MM.1S (cell line): Measurements from ENCODE around the gene RNF220.

Source experiments
- DNase-seq: peaks from one replicate; pipeline ENCODE4 v3.0.0-alpha.2; 2015
- H2AFZ ChIP-seq: fragments of 300-600 bp; sonication (generic); 2 replicates; pipeline ENCODE4 v1.6.0; 2016; ENCODE audit warnings: antibody characterized with exemption, low read length
- H3F3A ChIP-seq: fragments of 300-600 bp; sonication (generic); 2 replicates; pipeline ENCODE4 v1.6.1; 2016; ENCODE audit warnings: mild to moderate bottlenecking, antibody characterized with exemption, low read length, moderate library complexity, mixed read lengths; ENCODE audit not compliant: insufficient read depth
- H3K27ac ChIP-seq: fragments of 300-600 bp; sonication (generic); 2 replicates; pipeline ENCODE4 v1.5.1; 2016; ENCODE audit warnings: mild to moderate bottlenecking, low read length
- H3K27me3 ChIP-seq: fragments of 300-600 bp; sonication (generic); replicated peaks from 2 replicates; pipeline ENCODE4 v1.6.0; 2016; ENCODE audit warnings: low read length; ENCODE audit not compliant: insufficient read depth
- H3K36me3 ChIP-seq: fragments of 300-600 bp; sonication (generic); replicated peaks from 2 replicates; pipeline ENCODE4 v1.6.1; 2016; ENCODE audit warnings: mild to moderate bottlenecking, low read length, mixed read lengths; ENCODE audit not compliant: insufficient read depth
- H3K4me1 ChIP-seq: fragments of 300-600 bp; sonication (generic); 2 replicates; pipeline ENCODE4 v1.6.1; 2016; ENCODE audit warnings: low read length, mixed read lengths
- H3K4me2 ChIP-seq: fragments of 300-600 bp; sonication (generic); 2 replicates; pipeline ENCODE4 v1.6.0; 2016; ENCODE audit warnings: low read depth, low read length
- H3K4me3 ChIP-seq: fragments of 300-600 bp; sonication (generic); 2 replicates; pipeline ENCODE4 v1.5.1; 2016; ENCODE audit warnings: low read length, mixed read lengths
- H3K79me2 ChIP-seq: fragments of 300-600 bp; sonication (generic); 2 replicates; pipeline ENCODE4 v1.6.1; 2016; ENCODE audit warnings: mixed run types, low read length, mixed read lengths
- H3K9ac ChIP-seq: fragments of 300-600 bp; sonication (generic); 2 replicates; pipeline ENCODE4 v1.6.1; 2016; ENCODE audit warnings: low read length, mixed read lengths
- H3K9me2 ChIP-seq: fragments of 300-600 bp; sonication (generic); replicated peaks from 2 replicates; pipeline ENCODE4 v1.6.1; 2016; ENCODE audit warnings: mild to moderate bottlenecking, low read length, mixed read lengths; ENCODE audit not compliant: insufficient read depth
- H3K9me3 ChIP-seq: fragments of 300-600 bp; sonication (generic); replicated peaks from 2 replicates; pipeline ENCODE4 v1.6.1; 2016; ENCODE audit warnings: mild to moderate bottlenecking, low read length, mixed read lengths; ENCODE audit not compliant: insufficient read depth
- H4K20me1 ChIP-seq: fragments of 300-600 bp; sonication (generic); 2 replicates; pipeline ENCODE4 v1.6.1; 2016; ENCODE audit warnings: mild to moderate bottlenecking, low read length, moderate library complexity, mixed read lengths; ENCODE audit not compliant: insufficient read depth
- EZH2 ChIP-seq: fragments of 300-600 bp; sonication (generic); optimal IDR thresholded peaks from 2 replicates; pipeline ENCODE3; 2017; ENCODE audit warnings: low read depth, mild to moderate bottlenecking, antibody characterized with exemption, low read length, mixed read lengths
- EZH2phosphoT487 ChIP-seq: fragments of 300-600 bp; sonication (generic); IDR thresholded peaks from 2 replicates; pipeline ENCODE4 v1.6.1; 2018; ENCODE audit warnings: antibody characterized with exemption, low read length
- TF ChIP-seq, protein P1 (sequence below): fragments of 300-600 bp; sonication (generic); IDR thresholded peaks from 2 replicates; pipeline ENCODE4 v1.5.1; 2016; ENCODE audit warnings: antibody characterized with exemption, low read length, mixed read lengths

RNF220 gene

DNA sequence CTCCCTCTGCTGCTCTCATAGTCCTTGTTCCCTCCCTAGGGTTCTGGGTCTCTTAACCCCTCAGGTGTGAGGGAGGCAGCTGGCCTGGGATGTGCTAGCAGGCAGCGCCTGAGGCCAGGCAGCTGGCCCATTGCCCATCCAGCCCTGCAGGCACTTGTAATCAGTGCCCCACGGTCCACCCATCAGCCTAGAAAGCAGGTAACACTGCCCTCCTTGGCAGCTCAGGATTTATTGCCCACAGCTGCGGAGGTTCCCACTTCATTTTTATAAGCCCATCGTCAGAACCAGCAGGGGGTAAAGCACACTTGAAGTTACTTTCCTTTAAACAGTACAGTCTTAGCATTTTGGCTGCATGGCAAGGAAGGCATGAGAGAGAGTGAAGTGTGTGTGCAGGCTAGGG, 198.7 kb downstream of the RNF220 start:
- Histone ChIP-seq H3K9ac (no peak overlapping the region), H3K4me3 (no peak overlapping the region), H3K4me2 (no peak overlapping the region), H3K9me2 (no peaks in the 10 kb centered on the region), H3K9me3 (no peaks in the 10 kb centered on the region), H3K36me3 (no peaks in the 10 kb centered on the region), H3F3A (no peaks in the 10 kb centered on the region), H3K27ac (no peak overlapping the region), H3K4me1 (no peaks in the 10 kb centered on the region), H3K27me3 (peaks cover 51% of the 10 kb centered on the region), H4K20me1 (no peaks in the 10 kb centered on the region), H3K79me2 (no peaks in the 10 kb centered on the region), H2AFZ (no peak overlapping the region)
- no peak for DNase-seq
- TF ChIP-seq EZH2phosphoT487 (no peak), EZH2 (no peak)
- TF ChIP-seq, protein P1, sequence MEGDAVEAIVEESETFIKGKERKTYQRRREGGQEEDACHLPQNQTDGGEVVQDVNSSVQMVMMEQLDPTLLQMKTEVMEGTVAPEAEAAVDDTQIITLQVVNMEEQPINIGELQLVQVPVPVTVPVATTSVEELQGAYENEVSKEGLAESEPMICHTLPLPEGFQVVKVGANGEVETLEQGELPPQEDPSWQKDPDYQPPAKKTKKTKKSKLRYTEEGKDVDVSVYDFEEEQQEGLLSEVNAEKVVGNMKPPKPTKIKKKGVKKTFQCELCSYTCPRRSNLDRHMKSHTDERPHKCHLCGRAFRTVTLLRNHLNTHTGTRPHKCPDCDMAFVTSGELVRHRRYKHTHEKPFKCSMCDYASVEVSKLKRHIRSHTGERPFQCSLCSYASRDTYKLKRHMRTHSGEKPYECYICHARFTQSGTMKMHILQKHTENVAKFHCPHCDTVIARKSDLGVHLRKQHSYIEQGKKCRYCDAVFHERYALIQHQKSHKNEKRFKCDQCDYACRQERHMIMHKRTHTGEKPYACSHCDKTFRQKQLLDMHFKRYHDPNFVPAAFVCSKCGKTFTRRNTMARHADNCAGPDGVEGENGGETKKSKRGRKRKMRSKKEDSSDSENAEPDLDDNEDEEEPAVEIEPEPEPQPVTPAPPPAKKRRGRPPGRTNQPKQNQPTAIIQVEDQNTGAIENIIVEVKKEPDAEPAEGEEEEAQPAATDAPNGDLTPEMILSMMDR: no peak

DNA sequence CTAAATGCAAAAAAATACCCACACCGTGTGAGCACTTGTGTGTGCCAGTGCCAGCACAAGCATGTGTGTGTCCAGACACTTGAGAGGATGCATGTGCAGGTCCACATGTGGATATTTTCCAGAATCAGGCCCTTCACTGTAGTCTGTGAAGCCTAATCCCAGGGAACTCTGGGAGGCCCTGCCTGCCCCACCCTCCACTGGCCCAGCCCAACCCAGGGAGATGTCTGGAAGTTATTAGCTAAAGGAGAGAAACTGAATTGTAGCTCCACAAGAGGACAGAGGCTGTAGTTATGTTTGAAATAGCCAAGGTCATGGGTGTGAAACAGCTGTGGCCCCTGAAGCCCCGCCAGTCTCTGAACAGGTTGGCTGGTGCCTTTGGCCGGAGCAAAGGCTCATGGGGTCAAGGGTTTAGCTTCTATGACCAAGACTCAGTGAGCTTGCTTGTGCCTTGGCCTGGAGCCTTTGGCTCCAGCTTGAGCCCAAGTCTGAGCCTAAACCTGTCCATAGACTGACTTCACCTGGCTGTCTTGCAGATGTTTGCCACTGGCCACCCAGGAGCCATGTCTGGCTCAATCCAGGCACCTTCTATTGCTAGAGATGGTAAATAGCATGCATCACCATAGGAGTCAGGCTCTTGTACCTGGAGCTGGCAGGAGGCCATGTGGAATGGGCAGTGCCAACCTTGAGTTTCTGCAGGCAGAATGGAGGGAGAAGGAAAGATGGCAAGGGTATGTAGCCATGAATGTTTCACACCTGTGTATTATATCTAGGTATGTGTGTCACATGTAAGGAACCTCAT, 199.3 kb downstream of the RNF220 start:
- no peaks in the 10 kb centered on the region for H3K79me2 ChIP-seq
- no peaks in the 10 kb centered on the region for H3K9me3 ChIP-seq
- no peak overlapping the region for H3K4me2 ChIP-seq
- no peak overlapping the region for H2AFZ ChIP-seq
- H3K27ac ChIP-seq: no peak overlapping the region
- no peak overlapping the region for H3K4me3 ChIP-seq
- no peaks in the 10 kb centered on the region for H3K4me1 ChIP-seq
- no peaks in the 10 kb centered on the region for H3K9me2 ChIP-seq
- H3K9ac ChIP-seq: no peak overlapping the region
- no peaks in the 10 kb centered on the region for H4K20me1 ChIP-seq
- TF ChIP-seq EZH2: no peak
- TF ChIP-seq, protein P1: no peak
- no peaks in the 10 kb centered on the region for H3F3A ChIP-seq
- no peaks in the 10 kb centered on the region for H3K36me3 ChIP-seq
- H3K27me3 ChIP-seq: peaks cover 45% of the 10 kb centered on the region
- no peak for DNase-seq

GRCh38 chr1:44605914-44606615, 201.0 kb downstream of the RNF220 start:
- Histone ChIP-seq H3K4me1 (no peaks in the 10 kb centered on the region), H3K27ac (no peak overlapping the region), H2AFZ (no peak overlapping the region), H3K4me2 (no peak overlapping the region), H3K36me3 (no peaks in the 10 kb centered on the region), H3K79me2 (no peaks in the 10 kb centered on the region), H4K20me1 (no peaks in the 10 kb centered on the region), H3K9me2 (no peaks in the 10 kb centered on the region), H3K27me3 (peaks cover 35% of the 10 kb centered on the region), H3K9me3 (no peaks in the 10 kb centered on the region), H3K9ac (no peak overlapping the region), H3K4me3 (no peak overlapping the region), H3F3A (no peaks in the 10 kb centered on the region)
- TF ChIP-seq EZH2phosphoT487 (no peak), EZH2 (no peak)
- TF ChIP-seq, protein P1: no peak
- DNase-seq: no peak
